Stomach (tissue), 4 donors: Measurements from ENCODE around the gene GOLGA2.

Source experiments
- CTCF ChIP-seq, 7 experiments: fragments of 450-650 bp in 4 of 7; fragments of 200-600 bp in 3 of 7; sonication (generic) in 3 of 7; IDR thresholded peaks; one replicate each; pipeline ENCODE4 v1.5.1; 2016 to 2019; ENCODE audit warnings: antibody characterized with exemption in 7 of 7, control low read depth in 2 of 7, mild to moderate bottlenecking in 1 of 7
- POLR2A ChIP-seq, 4 donors: fragments of 450-650 bp; IDR thresholded peaks; one replicate each; pipeline ENCODE4 v1.6.1; 2016; ENCODE audit warnings: antibody characterized with exemption in 4 of 4, control low read depth in 2 of 4, mild to moderate bottlenecking in 1 of 4, moderate library complexity in 1 of 4

DNA sequence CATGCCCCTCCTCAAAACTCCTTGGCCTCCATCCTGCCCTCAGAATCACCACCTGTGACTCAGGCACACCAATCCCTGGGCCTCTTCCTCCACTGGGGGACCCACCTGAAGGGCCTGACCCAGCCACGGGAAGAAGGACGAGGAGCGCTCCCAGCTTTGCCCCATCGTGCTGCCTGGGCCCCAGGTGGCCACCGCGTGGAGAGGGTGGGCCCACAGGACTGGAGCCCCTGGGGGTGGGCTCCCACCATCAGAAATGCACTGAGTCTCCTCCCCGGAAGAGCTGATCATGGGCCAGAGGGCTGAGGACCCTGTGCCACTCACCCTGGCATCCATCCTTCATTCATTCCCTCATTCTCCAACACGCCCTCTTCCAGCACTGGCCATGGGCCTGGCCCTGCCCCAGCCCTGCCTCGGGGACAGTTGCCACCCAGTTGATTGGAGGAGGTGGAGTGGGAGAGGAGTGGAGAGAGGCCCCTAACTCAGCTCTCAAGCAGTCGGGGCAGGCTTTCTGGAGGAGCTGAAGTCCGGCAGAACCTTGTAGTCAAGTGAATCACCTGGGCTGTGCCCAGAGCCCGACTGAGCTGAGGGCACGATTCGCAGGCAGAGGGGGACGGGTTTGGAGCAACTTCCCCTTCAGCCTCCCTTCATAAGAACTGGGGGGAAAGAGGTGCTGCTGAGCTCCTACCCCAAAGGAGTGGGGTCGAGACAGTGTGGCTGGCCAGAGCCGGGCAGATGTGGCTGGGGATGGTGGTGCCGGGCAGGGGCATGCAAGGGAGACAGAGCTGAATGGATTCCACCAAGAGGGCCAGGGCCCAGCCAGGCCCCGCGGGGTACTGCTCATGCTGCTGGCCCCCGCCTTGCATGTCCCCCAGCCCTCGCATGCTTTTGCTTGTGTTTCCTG is 43.0 kb downstream of the GOLGA2 start:
- TF ChIP-seq CTCF (IDR thresholded peaks at IDR 0.05) (no peak), POLR2A (IDR thresholded peaks at IDR 0.05) (no peak)
